GM23338 (cell line): ENCODE data around the gene NLGN4X. TPM values are rescaled to one million over a fixed set of nuclear protein-coding genes. Genes with fewer than 3 reads are reported as not detected.

Experiments used
- ATAC-seq: fragments of 200-7000 bp; cut with Tn5 transposase; 3 replicates; pipeline ENCODE4 v1.9.1; 2020
- DNase-seq: peaks from one replicate; pipeline ENCODE4 v3.0.0-alpha.2; 2015; ENCODE audit warnings: low spot score
- H2AFZ ChIP-seq: fragments of 200-600 bp; sonication (generic); 2 replicates; pipeline ENCODE4 v1.8.0; 2016; ENCODE audit warnings: antibody characterized with exemption, mild to moderate bottlenecking, moderate library complexity
- H3F3A ChIP-seq: fragments of 200-600 bp; sonication (generic); replicated peaks from 2 replicates; pipeline ENCODE4 v1.8.0; 2017; ENCODE audit warnings: antibody characterized with exemption, mixed run types, low read depth
- H3K27ac ChIP-seq: fragments of 200-600 bp; sonication (generic); 2 replicates; pipeline ENCODE4 v1.6.1; 2016; ENCODE audit warnings: low read depth
- H3K27me3 ChIP-seq: fragments of 200-600 bp; sonication (generic); 2 replicates; pipeline ENCODE4 v1.8.0; 2016; ENCODE audit warnings: mild to moderate bottlenecking, mixed run types, moderate library complexity; ENCODE audit not compliant: insufficient read depth
- H3K36me3 ChIP-seq: fragments of 200-600 bp; sonication (generic); 2 replicates; pipeline ENCODE4 v1.8.0; 2016; ENCODE audit warnings: mild to moderate bottlenecking; ENCODE audit not compliant: insufficient read depth
- H3K4me1 ChIP-seq: fragments of 200-600 bp; sonication (generic); 2 replicates; pipeline ENCODE4 v1.8.0; 2016; ENCODE audit warnings: mild to moderate bottlenecking, moderate library complexity; ENCODE audit not compliant: insufficient read depth
- H3K4me2 ChIP-seq: fragments of 200-600 bp; sonication (generic); 2 replicates; pipeline ENCODE4 v1.7.1; 2017; ENCODE audit warnings: mixed run types
- H3K4me3 ChIP-seq: fragments of 200-600 bp; sonication (generic); 2 replicates; pipeline ENCODE4 v1.6.1; 2016; ENCODE audit warnings: mixed run types
- H3K79me2 ChIP-seq: fragments of 200-600 bp; sonication (generic); replicated peaks from 2 replicates; pipeline ENCODE4 v1.8.0; 2017; ENCODE audit warnings: mild to moderate bottlenecking; ENCODE audit not compliant: insufficient read depth
- H3K9me2 ChIP-seq: fragments of 200-600 bp; sonication (generic); 2 replicates; pipeline ENCODE4 v1.8.0; 2017; ENCODE audit not compliant: insufficient read depth
- H4K20me1 ChIP-seq: fragments of 200-600 bp; sonication (generic); replicated peaks from 2 replicates; pipeline ENCODE4 v1.8.0; 2017; ENCODE audit warnings: mild to moderate bottlenecking; ENCODE audit not compliant: insufficient read depth
- H3K27ac Mint-ChIP-seq: 2 replicates; pipeline ENCODE4 v1.8.0; 2020; ENCODE audit warnings: inconsistent platforms, mild to moderate bottlenecking, moderate library complexity, mixed read lengths
- H3K27me3 Mint-ChIP-seq: 3 replicates; pipeline ENCODE4 v1.8.0; 2022; ENCODE audit warnings: low read depth, mild to moderate bottlenecking, moderate library complexity, mixed read lengths, inconsistent platforms; ENCODE audit not compliant: insufficient read depth, poor library complexity
- H3K36me3 Mint-ChIP-seq: 3 replicates; pipeline ENCODE4 v1.8.0; 2021; ENCODE audit warnings: low read depth, mild to moderate bottlenecking, inconsistent platforms, moderate library complexity, mixed read lengths
- H3K4me1 Mint-ChIP-seq: 3 replicates; pipeline ENCODE4 v1.8.0; 2020; ENCODE audit warnings: mild to moderate bottlenecking, inconsistent platforms, mixed read lengths
- H3K4me3 Mint-ChIP-seq: 3 replicates; pipeline ENCODE4 v1.8.0; 2021; ENCODE audit warnings: moderate library complexity, mild to moderate bottlenecking, inconsistent platforms, mixed read lengths
- H3K9me3 Mint-ChIP-seq: 3 replicates; pipeline ENCODE4 v1.8.0; 2020; ENCODE audit warnings: moderate library complexity, mild to moderate bottlenecking, inconsistent platforms, mixed read lengths
- CREB1 ChIP-seq: fragments of 250-450 bp; sonication (Bioruptor Pico); IDR thresholded peaks from 2 replicates; pipeline ENCODE4 v1.5.0; 2020; ENCODE audit warnings: low read depth, mild to moderate bottlenecking, moderate library complexity
- CTCF ChIP-seq, 2 experiments: fragments of 200-600 bp in 1 of 2; sonication (generic) in 1 of 2; conservative IDR thresholded peaks; 2 replicates each; pipeline versions ENCODE4 v1.5.1 to v1.6.1; 2016 to 2017; ENCODE audit warnings: antibody characterized with exemption in 2 of 2, low read depth in 2 of 2, mild to moderate bottlenecking in 2 of 2, moderate library complexity in 1 of 2
- ETS1 ChIP-seq: IDR thresholded peaks from 2 replicates; pipeline ENCODE4 v1.6.1; 2016; ENCODE audit warnings: antibody characterized with exemption
- EZH2 ChIP-seq: fragments of 200-600 bp; sonication (generic); IDR thresholded peaks from one replicate; pipeline ENCODE4 v1.8.0; 2017; ENCODE audit warnings: antibody characterized with exemption, mild to moderate bottlenecking, low read depth; ENCODE audit not compliant: unreplicated experiment
- EZH2phosphoT487 ChIP-seq: fragments of 200-600 bp; sonication (generic); IDR thresholded peaks from one replicate; pipeline ENCODE4 v1.8.1; 2018; ENCODE audit warnings: antibody characterized with exemption; ENCODE audit not compliant: unreplicated experiment
- JUNB ChIP-seq: IDR thresholded peaks from one replicate; pipeline ENCODE4 v1.6.1; 2016; ENCODE audit warnings: antibody characterized with exemption; ENCODE audit not compliant: unreplicated experiment
- NANOG ChIP-seq: IDR thresholded peaks from 2 replicates; pipeline ENCODE4 v1.6.1; 2016; ENCODE audit warnings: antibody characterized with exemption, borderline replicate concordance
- POLR2AphosphoS5 ChIP-seq: IDR thresholded peaks from 2 replicates; pipeline ENCODE4 v1.6.1; 2016; ENCODE audit warnings: antibody characterized with exemption, low read depth
- STAT1 ChIP-seq: IDR thresholded peaks from one replicate; pipeline ENCODE4 v1.6.1; 2016; ENCODE audit warnings: antibody characterized with exemption; ENCODE audit not compliant: unreplicated experiment
- ZNF114 ChIP-seq: fragments of 250-450 bp; sonication (Bioruptor Pico); IDR thresholded peaks from 2 replicates; pipeline ENCODE4 v1.5.0; 2020; ENCODE audit warnings: mild to moderate bottlenecking, moderate library complexity
- ZNF331 ChIP-seq: fragments of 250-450 bp; sonication (Bioruptor Pico); IDR thresholded peaks from 2 replicates; pipeline ENCODE4 v1.5.0; 2020; ENCODE audit warnings: low read depth, mild to moderate bottlenecking, moderate library complexity
- ZNF462 ChIP-seq: fragments of 250-450 bp; sonication (Bioruptor Pico); IDR thresholded peaks from 2 replicates; pipeline ENCODE4 v1.5.0; 2020; ENCODE audit warnings: mild to moderate bottlenecking, moderate library complexity
- polyA plus RNA-seq: library from polyadenylated mRNA; unstranded; fragments of >200 nt; fragmentation: Nextera tagmentation; extraction: Ambion mirVana; gene quantifications from 2 replicates; pipeline ENCODE4 v1.2.1, GENCODE V29; 2016
- total RNA-seq: library from RNA; depleted of rRNA; stranded (reverse); fragments of >200 nt; shearing (Covaris generic); gene quantifications from 2 replicates; pipeline ENCODE4 v1.2.3, GENCODE V29; 2014
- TF ChIP-seq, protein P1 (sequence below): IDR thresholded peaks from one replicate; pipeline ENCODE4 v1.6.1; 2018; ENCODE audit warnings: antibody characterized with exemption; ENCODE audit not compliant: unreplicated experiment

Gene NLGN4X
- total and polyA plus RNA-seq, 2 experiments from 2014 or later: 36.0 to 86.5 TPM

DNA sequence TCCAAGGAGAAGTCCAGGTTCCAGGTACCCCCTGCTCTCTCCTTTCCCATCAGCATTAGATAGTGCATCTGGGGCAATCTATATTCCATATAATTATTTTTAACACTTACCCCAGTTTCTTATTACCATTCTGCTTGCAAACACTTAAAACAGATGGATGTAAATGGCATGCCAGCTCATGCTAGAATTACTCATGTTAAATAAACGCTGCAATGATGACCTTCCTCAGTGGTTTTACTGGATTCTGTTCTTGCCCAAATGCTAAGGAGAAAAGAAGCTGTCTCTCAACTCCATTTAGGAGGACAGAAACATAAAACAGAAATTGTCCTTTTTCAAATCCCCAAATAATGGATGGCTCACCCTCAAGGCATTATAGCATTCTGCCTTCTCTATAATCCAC, 161.1 kb downstream of the NLGN4X start:
- no peaks in the 10 kb centered on the region for H3F3A ChIP-seq
- H2AFZ ChIP-seq: no peak overlapping the region
- H3K79me2 ChIP-seq: peaks cover 85% of the 10 kb centered on the region
- H3K27ac ChIP-seq: no peak overlapping the region
- Mint-ChIP-seq H3K27me3 (no peaks in the 10 kb centered on the region), H3K4me3 (no peak overlapping the region), H3K36me3 (peaks cover 21% of the 10 kb centered on the region), H3K4me1 (peaks cover 14% of the 10 kb centered on the region), H3K9me3 (peaks cover 4% of the 10 kb centered on the region; the same call in 2 of the 3 replicates), H3K27ac (no peak overlapping the region)
- no peaks in the 10 kb centered on the region for H3K9me2 ChIP-seq
- no peaks in the 10 kb centered on the region for H4K20me1 ChIP-seq
- no peak overlapping the region for H3K4me3 ChIP-seq
- ATAC-seq: no peak
- no peaks in the 10 kb centered on the region for H3K27me3 ChIP-seq
- H3K36me3 ChIP-seq: no peaks in the 10 kb centered on the region
- H3K4me1 ChIP-seq: no peaks in the 10 kb centered on the region; the same call in 1 of the 2 replicates
- no peak for DNase-seq
- no peak overlapping the region for H3K4me2 ChIP-seq
- TF ChIP-seq CREB1 (CRISPR knock-in tag): no peak
- TF ChIP-seq NANOG: no peak
- TF ChIP-seq ZNF331 (CRISPR knock-in tag): no peak
- TF ChIP-seq EZH2: no peak
- TF ChIP-seq POLR2AphosphoS5: no peak
- TF ChIP-seq CTCF (conservative IDR thresholded peaks at IDR 0.05; ENCODE audit: low read depth in 2 of 2): no peak
- no peak for TF ChIP-seq ETS1
- TF ChIP-seq EZH2phosphoT487: no peak
- TF ChIP-seq STAT1: no peak
- TF ChIP-seq JUNB: no peak
- no peak for TF ChIP-seq ZNF462
- TF ChIP-seq ZNF114 (CRISPR knock-in tag): no peak
- TF ChIP-seq, protein P1, sequence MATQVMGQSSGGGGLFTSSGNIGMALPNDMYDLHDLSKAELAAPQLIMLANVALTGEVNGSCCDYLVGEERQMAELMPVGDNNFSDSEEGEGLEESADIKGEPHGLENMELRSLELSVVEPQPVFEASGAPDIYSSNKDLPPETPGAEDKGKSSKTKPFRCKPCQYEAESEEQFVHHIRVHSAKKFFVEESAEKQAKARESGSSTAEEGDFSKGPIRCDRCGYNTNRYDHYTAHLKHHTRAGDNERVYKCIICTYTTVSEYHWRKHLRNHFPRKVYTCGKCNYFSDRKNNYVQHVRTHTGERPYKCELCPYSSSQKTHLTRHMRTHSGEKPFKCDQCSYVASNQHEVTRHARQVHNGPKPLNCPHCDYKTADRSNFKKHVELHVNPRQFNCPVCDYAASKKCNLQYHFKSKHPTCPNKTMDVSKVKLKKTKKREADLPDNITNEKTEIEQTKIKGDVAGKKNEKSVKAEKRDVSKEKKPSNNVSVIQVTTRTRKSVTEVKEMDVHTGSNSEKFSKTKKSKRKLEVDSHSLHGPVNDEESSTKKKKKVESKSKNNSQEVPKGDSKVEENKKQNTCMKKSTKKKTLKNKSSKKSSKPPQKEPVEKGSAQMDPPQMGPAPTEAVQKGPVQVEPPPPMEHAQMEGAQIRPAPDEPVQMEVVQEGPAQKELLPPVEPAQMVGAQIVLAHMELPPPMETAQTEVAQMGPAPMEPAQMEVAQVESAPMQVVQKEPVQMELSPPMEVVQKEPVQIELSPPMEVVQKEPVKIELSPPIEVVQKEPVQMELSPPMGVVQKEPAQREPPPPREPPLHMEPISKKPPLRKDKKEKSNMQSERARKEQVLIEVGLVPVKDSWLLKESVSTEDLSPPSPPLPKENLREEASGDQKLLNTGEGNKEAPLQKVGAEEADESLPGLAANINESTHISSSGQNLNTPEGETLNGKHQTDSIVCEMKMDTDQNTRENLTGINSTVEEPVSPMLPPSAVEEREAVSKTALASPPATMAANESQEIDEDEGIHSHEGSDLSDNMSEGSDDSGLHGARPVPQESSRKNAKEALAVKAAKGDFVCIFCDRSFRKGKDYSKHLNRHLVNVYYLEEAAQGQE: no peak
